WTC11 (cell line): Measurements from ENCODE around the gene CD44. TPM values are rescaled to one million over a fixed set of nuclear protein-coding genes. Genes with fewer than 3 reads are reported as not detected.

Experiments
- ATAC-seq: fragments of 200-7000 bp; cut with Tn5 transposase; 2 replicates; pipeline ENCODE4 v1.10.0; 2021; ENCODE audit warnings: mild to moderate bottlenecking, moderate library complexity
- CTCF ChIA-PET: fragments of 300-600 bp; sonication (Branson Sonifier 250); formaldehyde crosslinking; loops from one replicate; lab custom pipeline; 2021; ENCODE audit warnings: antibody characterized with exemption; lab: Charles Lee
- POLR2A ChIA-PET: fragments of 350-600 bp; sonication (Branson Sonifier 250); formaldehyde crosslinking; loops from one replicate; lab custom pipeline; 2021; ENCODE audit warnings: antibody characterized with exemption; lab: Charles Lee
- DNase-seq: peaks from one replicate; pipeline ENCODE4 v3.0.0; 2021; ENCODE audit warnings: low spot score
- H3K27ac Mint-ChIP-seq: 2 replicates; pipeline ENCODE4 v1.8.0; 2021; ENCODE audit warnings: mixed read lengths
- H3K27me3 Mint-ChIP-seq: 2 replicates; pipeline ENCODE4 v1.8.0; 2021; ENCODE audit warnings: low read depth, mild to moderate bottlenecking, moderate library complexity, mixed read lengths
- H3K36me3 Mint-ChIP-seq: 2 replicates; pipeline ENCODE4 v1.8.0; 2021; ENCODE audit warnings: mixed read lengths
- H3K4me1 Mint-ChIP-seq: 2 replicates; pipeline ENCODE4 v1.8.0; 2022; ENCODE audit warnings: mixed read lengths
- H3K4me3 Mint-ChIP-seq: 2 replicates; pipeline ENCODE4 v1.8.0; 2021; ENCODE audit warnings: mild to moderate bottlenecking, moderate library complexity, mixed read lengths
- H3K9me3 Mint-ChIP-seq: 2 replicates; pipeline ENCODE4 v1.8.0; 2021; ENCODE audit warnings: mixed read lengths
- ZNF416 ChIP-seq: fragments of 250-450 bp; sonication (Bioruptor Pico); IDR thresholded peaks from 2 replicates; pipeline ENCODE4 v1.9.0; 2021; ENCODE audit warnings: mild to moderate bottlenecking, inconsistent platforms
- total RNA-seq: library from RNA; stranded (reverse); gene quantifications from 3 replicates; pipeline ENCODE4 v1.2.3, GENCODE V29; 2021
- TF ChIP-seq, protein P1 (sequence below): fragments of 250-450 bp; sonication (Bioruptor Pico); IDR thresholded peaks from 2 replicates; pipeline ENCODE4 v1.9.0; 2021; ENCODE audit warnings: moderate library complexity, mild to moderate bottlenecking, inconsistent platforms, borderline replicate concordance
- TF ChIP-seq, protein P2 (sequence below): sonication (generic); formaldehyde crosslinking; conservative IDR thresholded peaks from 2 replicates; pipeline ENCODE4 v1.8.1; 2023; ENCODE audit warnings: mild to moderate bottlenecking, low read depth, missing genetic modification reagents, moderate library complexity
- TF ChIP-seq, protein P3 (sequence below): fragments of 200-600 bp; IDR thresholded peaks from 2 replicates; pipeline ENCODE4 v1.8.0; 2022; ENCODE audit warnings: antibody characterized with exemption
- TF ChIP-seq, protein P4 (sequence below): sonication (generic); formaldehyde crosslinking; IDR thresholded peaks from 2 replicates; pipeline ENCODE4 v1.8.1; 2022; ENCODE audit warnings: missing genetic modification reagents, borderline replicate concordance
- TF ChIP-seq, protein P5 (sequence below): fragments of 250-450 bp; sonication (Bioruptor Pico); IDR thresholded peaks from 2 replicates; pipeline ENCODE4 v2.1.2; 2022; ENCODE audit warnings: mild to moderate bottlenecking, moderate library complexity
- TF ChIP-seq, protein P6 (sequence below): sonication (generic); formaldehyde crosslinking; IDR thresholded peaks from 2 replicates; pipeline ENCODE4 v1.8.0; 2022; ENCODE audit warnings: missing genetic modification reagents
- TF ChIP-seq, protein P7 (sequence below): fragments of 250-450 bp; sonication (Bioruptor Pico); IDR thresholded peaks from 2 replicates; pipeline ENCODE4 v1.9.0; 2021; ENCODE audit warnings: mild to moderate bottlenecking, borderline replicate concordance
- TF ChIP-seq, protein P8 (sequence below): sonication (generic); formaldehyde crosslinking; IDR thresholded peaks from 2 replicates; pipeline ENCODE4 v1.8.1; 2023; ENCODE audit warnings: mild to moderate bottlenecking, missing genetic modification reagents

The CD44 gene
- total RNA-seq, 1 experiment from 2014 or later: 12.0 TPM

DNA sequence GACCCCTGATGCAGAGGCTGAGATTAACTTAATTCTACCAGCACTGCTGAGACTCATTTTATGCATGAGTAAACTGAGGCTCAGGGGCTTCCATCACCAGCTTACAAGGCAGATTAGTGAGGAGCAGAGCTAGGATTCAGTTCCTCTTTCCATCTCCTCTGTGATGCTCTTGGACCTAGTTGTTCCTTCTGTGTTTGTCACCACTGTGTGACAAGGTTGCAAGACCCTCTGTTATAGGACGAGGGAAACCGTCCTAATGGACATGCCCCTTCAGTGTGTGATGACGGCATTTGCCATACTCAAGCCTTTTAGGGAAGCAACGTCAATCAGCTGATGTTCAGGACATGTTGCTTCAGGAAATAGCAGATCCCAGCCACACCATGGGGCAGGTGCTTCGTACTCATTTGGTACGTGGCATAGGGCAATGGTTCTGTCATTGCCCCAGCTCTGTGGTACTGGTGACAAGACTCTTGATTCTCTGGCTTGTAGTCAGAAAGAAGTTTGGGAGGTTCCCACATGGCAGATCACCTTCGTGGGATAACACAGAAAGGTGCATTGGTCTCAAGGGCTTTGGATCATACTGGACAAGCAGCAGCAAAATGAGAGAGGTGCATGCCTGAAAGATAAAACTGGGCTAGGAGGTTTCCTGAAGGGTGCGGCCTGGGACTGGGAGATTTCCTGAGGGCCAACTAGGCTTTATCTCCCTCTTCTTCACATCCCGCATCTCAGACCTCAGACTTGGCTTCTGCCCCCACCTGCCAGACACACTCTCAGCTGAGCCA is 23.9 kb upstream of the CD44 start:
- Mint-ChIP-seq H3K27ac (no peak overlapping the region), H3K27me3 (peaks cover 5% of the 10 kb centered on the region), H3K36me3 (no peaks in the 10 kb centered on the region), H3K9me3 (no peaks in the 10 kb centered on the region), H3K4me3 (no peak overlapping the region), H3K4me1 (peaks cover 3% of the 10 kb centered on the region; the same call in 1 of the 2 replicates)
- TF ChIP-seq ZNF416: no peak
- TF ChIP-seq, protein P1, sequence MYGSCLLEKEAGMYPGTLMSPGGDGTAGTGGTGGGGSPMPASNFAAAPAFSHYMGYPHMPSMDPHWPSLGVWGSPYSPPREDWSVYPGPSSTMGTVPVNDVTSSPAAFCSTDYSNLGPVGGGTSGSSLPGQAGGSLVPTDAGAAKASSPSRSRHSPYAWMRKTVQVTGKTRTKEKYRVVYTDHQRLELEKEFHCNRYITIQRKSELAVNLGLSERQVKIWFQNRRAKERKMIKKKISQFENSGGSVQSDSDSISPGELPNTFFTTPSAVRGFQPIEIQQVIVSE (CRISPR knock-in tag): no peak
- TF ChIP-seq, protein P2, sequence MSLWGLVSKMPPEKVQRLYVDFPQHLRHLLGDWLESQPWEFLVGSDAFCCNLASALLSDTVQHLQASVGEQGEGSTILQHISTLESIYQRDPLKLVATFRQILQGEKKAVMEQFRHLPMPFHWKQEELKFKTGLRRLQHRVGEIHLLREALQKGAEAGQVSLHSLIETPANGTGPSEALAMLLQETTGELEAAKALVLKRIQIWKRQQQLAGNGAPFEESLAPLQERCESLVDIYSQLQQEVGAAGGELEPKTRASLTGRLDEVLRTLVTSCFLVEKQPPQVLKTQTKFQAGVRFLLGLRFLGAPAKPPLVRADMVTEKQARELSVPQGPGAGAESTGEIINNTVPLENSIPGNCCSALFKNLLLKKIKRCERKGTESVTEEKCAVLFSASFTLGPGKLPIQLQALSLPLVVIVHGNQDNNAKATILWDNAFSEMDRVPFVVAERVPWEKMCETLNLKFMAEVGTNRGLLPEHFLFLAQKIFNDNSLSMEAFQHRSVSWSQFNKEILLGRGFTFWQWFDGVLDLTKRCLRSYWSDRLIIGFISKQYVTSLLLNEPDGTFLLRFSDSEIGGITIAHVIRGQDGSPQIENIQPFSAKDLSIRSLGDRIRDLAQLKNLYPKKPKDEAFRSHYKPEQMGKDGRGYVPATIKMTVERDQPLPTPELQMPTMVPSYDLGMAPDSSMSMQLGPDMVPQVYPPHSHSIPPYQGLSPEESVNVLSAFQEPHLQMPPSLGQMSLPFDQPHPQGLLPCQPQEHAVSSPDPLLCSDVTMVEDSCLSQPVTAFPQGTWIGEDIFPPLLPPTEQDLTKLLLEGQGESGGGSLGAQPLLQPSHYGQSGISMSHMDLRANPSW: no peak
- TF ChIP-seq, protein P3, sequence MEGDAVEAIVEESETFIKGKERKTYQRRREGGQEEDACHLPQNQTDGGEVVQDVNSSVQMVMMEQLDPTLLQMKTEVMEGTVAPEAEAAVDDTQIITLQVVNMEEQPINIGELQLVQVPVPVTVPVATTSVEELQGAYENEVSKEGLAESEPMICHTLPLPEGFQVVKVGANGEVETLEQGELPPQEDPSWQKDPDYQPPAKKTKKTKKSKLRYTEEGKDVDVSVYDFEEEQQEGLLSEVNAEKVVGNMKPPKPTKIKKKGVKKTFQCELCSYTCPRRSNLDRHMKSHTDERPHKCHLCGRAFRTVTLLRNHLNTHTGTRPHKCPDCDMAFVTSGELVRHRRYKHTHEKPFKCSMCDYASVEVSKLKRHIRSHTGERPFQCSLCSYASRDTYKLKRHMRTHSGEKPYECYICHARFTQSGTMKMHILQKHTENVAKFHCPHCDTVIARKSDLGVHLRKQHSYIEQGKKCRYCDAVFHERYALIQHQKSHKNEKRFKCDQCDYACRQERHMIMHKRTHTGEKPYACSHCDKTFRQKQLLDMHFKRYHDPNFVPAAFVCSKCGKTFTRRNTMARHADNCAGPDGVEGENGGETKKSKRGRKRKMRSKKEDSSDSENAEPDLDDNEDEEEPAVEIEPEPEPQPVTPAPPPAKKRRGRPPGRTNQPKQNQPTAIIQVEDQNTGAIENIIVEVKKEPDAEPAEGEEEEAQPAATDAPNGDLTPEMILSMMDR: no peak
- TF ChIP-seq, protein P4, sequence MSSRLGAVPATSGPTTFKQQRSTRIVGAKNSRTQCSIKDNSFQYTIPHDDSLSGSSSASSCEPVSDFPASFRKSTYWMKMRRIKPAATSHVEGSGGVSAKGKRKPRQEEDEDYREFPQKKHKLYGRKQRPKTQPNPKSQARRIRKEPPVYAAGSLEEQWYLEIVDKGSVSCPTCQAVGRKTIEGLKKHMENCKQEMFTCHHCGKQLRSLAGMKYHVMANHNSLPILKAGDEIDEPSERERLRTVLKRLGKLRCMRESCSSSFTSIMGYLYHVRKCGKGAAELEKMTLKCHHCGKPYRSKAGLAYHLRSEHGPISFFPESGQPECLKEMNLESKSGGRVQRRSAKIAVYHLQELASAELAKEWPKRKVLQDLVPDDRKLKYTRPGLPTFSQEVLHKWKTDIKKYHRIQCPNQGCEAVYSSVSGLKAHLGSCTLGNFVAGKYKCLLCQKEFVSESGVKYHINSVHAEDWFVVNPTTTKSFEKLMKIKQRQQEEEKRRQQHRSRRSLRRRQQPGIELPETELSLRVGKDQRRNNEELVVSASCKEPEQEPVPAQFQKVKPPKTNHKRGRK (CRISPR knock-in tag): no peak
- TF ChIP-seq, protein P5, sequence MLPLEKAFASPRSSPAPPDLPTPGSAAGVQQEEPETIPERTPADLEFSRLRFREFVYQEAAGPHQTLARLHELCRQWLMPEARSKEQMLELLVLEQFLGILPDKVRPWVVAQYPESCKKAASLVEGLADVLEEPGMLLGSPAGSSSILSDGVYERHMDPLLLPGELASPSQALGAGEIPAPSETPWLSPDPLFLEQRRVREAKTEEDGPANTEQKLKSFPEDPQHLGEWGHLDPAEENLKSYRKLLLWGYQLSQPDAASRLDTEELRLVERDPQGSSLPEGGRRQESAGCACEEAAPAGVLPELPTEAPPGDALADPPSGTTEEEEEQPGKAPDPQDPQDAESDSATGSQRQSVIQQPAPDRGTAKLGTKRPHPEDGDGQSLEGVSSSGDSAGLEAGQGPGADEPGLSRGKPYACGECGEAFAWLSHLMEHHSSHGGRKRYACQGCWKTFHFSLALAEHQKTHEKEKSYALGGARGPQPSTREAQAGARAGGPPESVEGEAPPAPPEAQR (CRISPR knock-in tag): no peak
- TF ChIP-seq, protein P6, sequence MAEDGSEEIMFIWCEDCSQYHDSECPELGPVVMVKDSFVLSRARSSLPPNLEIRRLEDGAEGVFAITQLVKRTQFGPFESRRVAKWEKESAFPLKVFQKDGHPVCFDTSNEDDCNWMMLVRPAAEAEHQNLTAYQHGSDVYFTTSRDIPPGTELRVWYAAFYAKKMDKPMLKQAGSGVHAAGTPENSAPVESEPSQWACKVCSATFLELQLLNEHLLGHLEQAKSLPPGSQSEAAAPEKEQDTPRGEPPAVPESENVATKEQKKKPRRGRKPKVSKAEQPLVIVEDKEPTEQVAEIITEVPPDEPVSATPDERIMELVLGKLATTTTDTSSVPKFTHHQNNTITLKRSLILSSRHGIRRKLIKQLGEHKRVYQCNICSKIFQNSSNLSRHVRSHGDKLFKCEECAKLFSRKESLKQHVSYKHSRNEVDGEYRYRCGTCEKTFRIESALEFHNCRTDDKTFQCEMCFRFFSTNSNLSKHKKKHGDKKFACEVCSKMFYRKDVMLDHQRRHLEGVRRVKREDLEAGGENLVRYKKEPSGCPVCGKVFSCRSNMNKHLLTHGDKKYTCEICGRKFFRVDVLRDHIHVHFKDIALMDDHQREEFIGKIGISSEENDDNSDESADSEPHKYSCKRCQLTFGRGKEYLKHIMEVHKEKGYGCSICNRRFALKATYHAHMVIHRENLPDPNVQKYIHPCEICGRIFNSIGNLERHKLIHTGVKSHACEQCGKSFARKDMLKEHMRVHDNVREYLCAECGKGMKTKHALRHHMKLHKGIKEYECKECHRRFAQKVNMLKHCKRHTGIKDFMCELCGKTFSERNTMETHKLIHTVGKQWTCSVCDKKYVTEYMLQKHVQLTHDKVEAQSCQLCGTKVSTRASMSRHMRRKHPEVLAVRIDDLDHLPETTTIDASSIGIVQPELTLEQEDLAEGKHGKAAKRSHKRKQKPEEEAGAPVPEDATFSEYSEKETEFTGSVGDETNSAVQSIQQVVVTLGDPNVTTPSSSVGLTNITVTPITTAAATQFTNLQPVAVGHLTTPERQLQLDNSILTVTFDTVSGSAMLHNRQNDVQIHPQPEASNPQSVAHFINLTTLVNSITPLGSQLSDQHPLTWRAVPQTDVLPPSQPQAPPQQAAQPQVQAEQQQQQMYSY (CRISPR knock-in tag): no peak
- TF ChIP-seq, protein P7, sequence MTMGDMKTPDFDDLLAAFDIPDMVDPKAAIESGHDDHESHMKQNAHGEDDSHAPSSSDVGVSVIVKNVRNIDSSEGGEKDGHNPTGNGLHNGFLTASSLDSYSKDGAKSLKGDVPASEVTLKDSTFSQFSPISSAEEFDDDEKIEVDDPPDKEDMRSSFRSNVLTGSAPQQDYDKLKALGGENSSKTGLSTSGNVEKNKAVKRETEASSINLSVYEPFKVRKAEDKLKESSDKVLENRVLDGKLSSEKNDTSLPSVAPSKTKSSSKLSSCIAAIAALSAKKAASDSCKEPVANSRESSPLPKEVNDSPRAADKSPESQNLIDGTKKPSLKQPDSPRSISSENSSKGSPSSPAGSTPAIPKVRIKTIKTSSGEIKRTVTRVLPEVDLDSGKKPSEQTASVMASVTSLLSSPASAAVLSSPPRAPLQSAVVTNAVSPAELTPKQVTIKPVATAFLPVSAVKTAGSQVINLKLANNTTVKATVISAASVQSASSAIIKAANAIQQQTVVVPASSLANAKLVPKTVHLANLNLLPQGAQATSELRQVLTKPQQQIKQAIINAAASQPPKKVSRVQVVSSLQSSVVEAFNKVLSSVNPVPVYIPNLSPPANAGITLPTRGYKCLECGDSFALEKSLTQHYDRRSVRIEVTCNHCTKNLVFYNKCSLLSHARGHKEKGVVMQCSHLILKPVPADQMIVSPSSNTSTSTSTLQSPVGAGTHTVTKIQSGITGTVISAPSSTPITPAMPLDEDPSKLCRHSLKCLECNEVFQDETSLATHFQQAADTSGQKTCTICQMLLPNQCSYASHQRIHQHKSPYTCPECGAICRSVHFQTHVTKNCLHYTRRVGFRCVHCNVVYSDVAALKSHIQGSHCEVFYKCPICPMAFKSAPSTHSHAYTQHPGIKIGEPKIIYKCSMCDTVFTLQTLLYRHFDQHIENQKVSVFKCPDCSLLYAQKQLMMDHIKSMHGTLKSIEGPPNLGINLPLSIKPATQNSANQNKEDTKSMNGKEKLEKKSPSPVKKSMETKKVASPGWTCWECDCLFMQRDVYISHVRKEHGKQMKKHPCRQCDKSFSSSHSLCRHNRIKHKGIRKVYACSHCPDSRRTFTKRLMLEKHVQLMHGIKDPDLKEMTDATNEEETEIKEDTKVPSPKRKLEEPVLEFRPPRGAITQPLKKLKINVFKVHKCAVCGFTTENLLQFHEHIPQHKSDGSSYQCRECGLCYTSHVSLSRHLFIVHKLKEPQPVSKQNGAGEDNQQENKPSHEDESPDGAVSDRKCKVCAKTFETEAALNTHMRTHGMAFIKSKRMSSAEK (CRISPR knock-in tag): no peak
- TF ChIP-seq, protein P8, sequence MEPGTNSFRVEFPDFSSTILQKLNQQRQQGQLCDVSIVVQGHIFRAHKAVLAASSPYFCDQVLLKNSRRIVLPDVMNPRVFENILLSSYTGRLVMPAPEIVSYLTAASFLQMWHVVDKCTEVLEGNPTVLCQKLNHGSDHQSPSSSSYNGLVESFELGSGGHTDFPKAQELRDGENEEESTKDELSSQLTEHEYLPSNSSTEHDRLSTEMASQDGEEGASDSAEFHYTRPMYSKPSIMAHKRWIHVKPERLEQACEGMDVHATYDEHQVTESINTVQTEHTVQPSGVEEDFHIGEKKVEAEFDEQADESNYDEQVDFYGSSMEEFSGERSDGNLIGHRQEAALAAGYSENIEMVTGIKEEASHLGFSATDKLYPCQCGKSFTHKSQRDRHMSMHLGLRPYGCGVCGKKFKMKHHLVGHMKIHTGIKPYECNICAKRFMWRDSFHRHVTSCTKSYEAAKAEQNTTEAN: no peak
- DNase-seq (no peak), ATAC-seq (no peak)
- ChIA-PET POLR2A (no interaction called here), CTCF (interaction anchor here (1.5 kb wide), 1 partner anchor 191 kb away, joined by 3 read pairs; no protein-coding TSS in a partner anchor)
